Caco-2 (cell line): Measurements from ENCODE around the gene RYR2. TPM values are rescaled to one million over a fixed set of nuclear protein-coding genes. Genes with fewer than 3 reads are reported as not detected.

Source experiments
- BruUV-seq: library from RNA; stranded (reverse); fragments of 400-500 nt; replicated peaks from 2 replicates; lab custom pipeline; 2021; lab: Mats Ljungman, UMichigan
- CTCF ChIA-PET: fragments of 300-600 bp; sonication (Branson Sonifier 250); formaldehyde crosslinking; loops from one replicate; lab custom pipeline; 2022; ENCODE audit warnings: antibody characterized with exemption; lab: Charles Lee
- POLR2A ChIA-PET: fragments of 300-600 bp; sonication (Branson Sonifier 250); formaldehyde crosslinking; loops from one replicate; lab custom pipeline; 2022; ENCODE audit warnings: antibody characterized with exemption; lab: Charles Lee
- DNase-seq, 2 experiments: peaks; one replicate each; pipeline versions ENCODE4 v3.0.0 to v3.0.0-alpha.2; 2020 to 2022
- H3K27me3 ChIP-seq: replicated peaks from 2 replicates; pipeline ENCODE4 v1.6.0; 2011; ENCODE audit warnings: low read length; ENCODE audit not compliant: control insufficient read depth, insufficient read depth
- H3K36me3 ChIP-seq: 2 replicates; pipeline ENCODE4 v1.5.1; 2011; ENCODE audit warnings: low read length; ENCODE audit not compliant: control insufficient read depth, insufficient read depth
- H3K4me1 ChIP-seq: fragments of 250-450 bp; sonication (Bioruptor Pico); 2 replicates; pipeline ENCODE4 v1.5.1; 2020; ENCODE audit warnings: mild to moderate bottlenecking
- H3K4me3 ChIP-seq: 2 replicates; pipeline ENCODE4 v1.5.1; 2011; ENCODE audit warnings: low read depth, mild to moderate bottlenecking, control low read depth, low read length
- H3K9me3 ChIP-seq: fragments of 250-450 bp; sonication (Bioruptor Pico); 2 replicates; pipeline ENCODE4 v1.5.1; 2020; ENCODE audit warnings: mild to moderate bottlenecking, moderate library complexity
- H3K27ac Mint-ChIP-seq: one replicate; pipeline ENCODE4 v1.8.0; 2022; ENCODE audit warnings: mixed read lengths; ENCODE audit not compliant: unreplicated experiment
- H3K27me3 Mint-ChIP-seq: one replicate; pipeline ENCODE4 v1.8.0; 2022; ENCODE audit warnings: mixed read lengths; ENCODE audit not compliant: insufficient read depth, unreplicated experiment
- H3K36me3 Mint-ChIP-seq: one replicate; pipeline ENCODE4 v1.8.0; 2022; ENCODE audit warnings: mild to moderate bottlenecking, mixed read lengths; ENCODE audit not compliant: insufficient read depth, unreplicated experiment
- H3K4me1 Mint-ChIP-seq: one replicate; pipeline ENCODE4 v1.8.0; 2022; ENCODE audit warnings: low read depth, mixed read lengths; ENCODE audit not compliant: unreplicated experiment
- H3K4me3 Mint-ChIP-seq: one replicate; pipeline ENCODE4 v1.8.0; 2022; ENCODE audit warnings: mild to moderate bottlenecking, moderate library complexity, mixed read lengths; ENCODE audit not compliant: unreplicated experiment
- H3K9me3 Mint-ChIP-seq: one replicate; pipeline ENCODE4 v1.8.0; 2022; ENCODE audit warnings: mixed read lengths; ENCODE audit not compliant: unreplicated experiment
- intact Hi-C: fragments of 100-400 bp; cut with micrococcal nuclease; formaldehyde crosslinking; loops from one replicate; pipeline ENCODE4 v1.10.0; 2022; ENCODE audit not compliant: unreplicated experiment
- total RNA-seq: library from RNA; stranded (reverse); gene quantifications from 2 replicates; pipeline ENCODE4 v1.2.3, GENCODE V29; 2022
- TF ChIP-seq, protein P1 (sequence below), 2 experiments: fragments of 200-600 bp in 1 of 2; IDR thresholded peaks; 1 replicate in 1 of 2; 2 replicates in 1 of 2; pipeline versions ENCODE4 v1.5.1 to v1.8.0; 2011 to 2022; ENCODE audit warnings: antibody characterized with exemption in 1 of 2, control low read depth in 1 of 2, inconsistent platforms in 1 of 2, low read depth in 1 of 2, low read length in 1 of 2, mild to moderate bottlenecking in 1 of 2, moderate library complexity in 1 of 2; ENCODE audit not compliant: insufficient read depth in 1 of 2, severe bottlenecking in 1 of 2, unreplicated experiment in 1 of 2

Gene RYR2
- total RNA-seq, 1 experiment from 2014 or later = 3.4 TPM

GRCh38 chr1:237033804-237034203, 8.2 kb upstream of the RYR2 start:
- no TSS peak for BruUV-seq
- POLR2A ChIA-PET = no interaction called here
- CTCF ChIA-PET = no interaction called here

DNA sequence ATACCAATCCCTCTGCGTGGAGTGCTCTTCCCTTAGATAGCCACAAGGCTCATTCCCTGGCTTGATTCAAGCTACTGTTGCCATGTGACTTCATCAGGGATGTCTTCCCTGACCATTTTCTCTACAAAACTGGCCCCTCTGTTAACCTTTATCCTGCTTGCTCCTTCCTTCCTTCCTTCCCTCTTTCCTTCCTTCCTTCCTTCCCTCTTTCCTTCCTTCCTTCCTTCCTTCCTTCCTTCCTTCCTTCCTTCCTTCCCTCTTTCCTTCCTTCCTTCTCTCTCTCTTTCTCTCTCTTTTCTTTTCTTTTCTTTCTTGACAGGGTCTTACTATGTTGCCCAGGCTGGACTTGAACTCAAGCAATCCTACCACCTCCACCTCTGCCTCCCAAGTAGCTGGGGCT, 6.2 kb upstream of the RYR2 start:
- Mint-ChIP-seq H3K27me3 (no peaks in the 10 kb centered on the region), H3K9me3 (no peaks in the 10 kb centered on the region), H3K36me3 (no peaks in the 10 kb centered on the region), H3K4me1 (no peaks in the 10 kb centered on the region), H3K27ac (no peak overlapping the region), H3K4me3 (no peak overlapping the region)
- H3K27me3 ChIP-seq = no peaks in the 10 kb centered on the region
- no peak for DNase-seq
- TF ChIP-seq, protein P1, sequence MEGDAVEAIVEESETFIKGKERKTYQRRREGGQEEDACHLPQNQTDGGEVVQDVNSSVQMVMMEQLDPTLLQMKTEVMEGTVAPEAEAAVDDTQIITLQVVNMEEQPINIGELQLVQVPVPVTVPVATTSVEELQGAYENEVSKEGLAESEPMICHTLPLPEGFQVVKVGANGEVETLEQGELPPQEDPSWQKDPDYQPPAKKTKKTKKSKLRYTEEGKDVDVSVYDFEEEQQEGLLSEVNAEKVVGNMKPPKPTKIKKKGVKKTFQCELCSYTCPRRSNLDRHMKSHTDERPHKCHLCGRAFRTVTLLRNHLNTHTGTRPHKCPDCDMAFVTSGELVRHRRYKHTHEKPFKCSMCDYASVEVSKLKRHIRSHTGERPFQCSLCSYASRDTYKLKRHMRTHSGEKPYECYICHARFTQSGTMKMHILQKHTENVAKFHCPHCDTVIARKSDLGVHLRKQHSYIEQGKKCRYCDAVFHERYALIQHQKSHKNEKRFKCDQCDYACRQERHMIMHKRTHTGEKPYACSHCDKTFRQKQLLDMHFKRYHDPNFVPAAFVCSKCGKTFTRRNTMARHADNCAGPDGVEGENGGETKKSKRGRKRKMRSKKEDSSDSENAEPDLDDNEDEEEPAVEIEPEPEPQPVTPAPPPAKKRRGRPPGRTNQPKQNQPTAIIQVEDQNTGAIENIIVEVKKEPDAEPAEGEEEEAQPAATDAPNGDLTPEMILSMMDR (IDR thresholded peaks at IDR 0.05; ENCODE audit: insufficient read depth in 1 of 2, low read depth in 1 of 2, low read length in 1 of 2, severe bottlenecking in 1 of 2, unreplicated experiment in 1 of 2) = no peak
- ChIA-PET CTCF (no interaction called here), POLR2A (no interaction called here)
- BruUV-seq = no TSS peak
- no peaks in the 10 kb centered on the region for H3K36me3 ChIP-seq
- H3K9me3 ChIP-seq = no peaks in the 10 kb centered on the region
- intact Hi-C loops = no loop called here
- peaks cover 8% of the 10 kb centered on the region; the same call in 1 of the 2 replicates for H3K4me1 ChIP-seq
- no peak overlapping the region for H3K4me3 ChIP-seq

More at GRCh38 chr1:237033804-237034203, 8.2 kb upstream of the RYR2 start:
- Mint-ChIP-seq H3K4me1 (no peaks in the 10 kb centered on the region), H3K9me3 (no peaks in the 10 kb centered on the region), H3K4me3 (no peak overlapping the region), H3K27ac (no peak overlapping the region), H3K36me3 (no peaks in the 10 kb centered on the region), H3K27me3 (peaks cover 4% of the 10 kb centered on the region)
- Histone ChIP-seq H3K4me3 (no peak overlapping the region), H3K27me3 (no peaks in the 10 kb centered on the region), H3K4me1 (peaks cover 8% of the 10 kb centered on the region; the same call in 1 of the 2 replicates), H3K9me3 (no peaks in the 10 kb centered on the region), H3K36me3 (no peaks in the 10 kb centered on the region)
- intact Hi-C loops = no loop called here
- TF ChIP-seq, protein P1 (IDR thresholded peaks at IDR 0.05; ENCODE audit: insufficient read depth in 1 of 2, low read depth in 1 of 2, low read length in 1 of 2, severe bottlenecking in 1 of 2, unreplicated experiment in 1 of 2) = no peak
- no peak for DNase-seq

DNA sequence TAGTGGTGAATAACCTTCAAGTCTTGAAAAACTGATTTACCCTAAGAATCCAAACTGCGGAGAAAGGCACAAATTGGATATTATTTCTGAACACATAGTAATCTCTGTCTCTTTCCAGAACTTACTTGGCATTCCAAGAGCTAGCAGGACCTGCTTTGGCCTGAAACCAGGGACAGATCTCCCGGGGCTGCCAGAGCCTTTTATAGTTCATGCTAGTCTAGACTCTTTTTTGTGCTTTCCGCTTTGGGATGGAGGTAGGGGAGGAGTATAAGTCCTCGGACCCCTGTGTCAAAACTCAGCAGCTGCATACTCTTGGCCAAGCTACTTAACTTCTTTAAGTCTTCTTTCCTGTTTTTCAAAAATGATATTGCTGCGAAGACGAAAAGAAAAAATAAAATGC, 3.8 kb upstream of the RYR2 start:
- no peaks in the 10 kb centered on the region for H3K36me3 Mint-ChIP-seq
- BruUV-seq = no TSS peak
- CTCF ChIA-PET = no interaction called here

More for the DNA sequence above, 3.8 kb upstream of the RYR2 start:
- Mint-ChIP-seq H3K4me3 (no peak overlapping the region), H3K4me1 (no peaks in the 10 kb centered on the region), H3K27ac (no peak overlapping the region), H3K27me3 (no peaks in the 10 kb centered on the region), H3K9me3 (no peaks in the 10 kb centered on the region)
- intact Hi-C loops = no loop called here
- Histone ChIP-seq H3K9me3 (no peaks in the 10 kb centered on the region), H3K4me3 (no peak overlapping the region), H3K4me1 (no peaks in the 10 kb centered on the region), H3K36me3 (no peaks in the 10 kb centered on the region), H3K27me3 (no peaks in the 10 kb centered on the region)
- TF ChIP-seq, protein P1 (IDR thresholded peaks at IDR 0.05; ENCODE audit: insufficient read depth in 1 of 2, low read depth in 1 of 2, low read length in 1 of 2, severe bottlenecking in 1 of 2, unreplicated experiment in 1 of 2) = no peak
- POLR2A ChIA-PET = no interaction called here
- no peak for DNase-seq
